GM18870 (cell line): ENCODE data around the gene LHCGR.
"Not testable (repeated sequence)": the region's sequence is repeated elsewhere in the genome, so short reads cannot be mapped to it uniquely, and the experiment has no call there.

ENCODE experiments used
- ATAC-seq: cut with Tn5 transposase; IDR thresholded peaks from one replicate; pipeline ENCODE4 v1.9.1; 2021; ENCODE audit warnings: moderate library complexity; ENCODE audit not compliant: unreplicated experiment

LHCGR gene

GRCh38 chr2:48749291-48750127, 6.0 kb downstream of the LHCGR start:
- ATAC-seq, result peak; percentile 58

- no peak for ATAC-seq
Observed at GRCh38 chr2:48747319-48747718, 8.2 kb downstream of the LHCGR start.

- ATAC-seq, result not testable (repeated sequence)
Observed at GRCh38 chr2:48739236-48739635, 16.3 kb downstream of the LHCGR start.

GRCh38 chr2:48738806-48739205, 16.7 kb downstream of the LHCGR start:
- no peak for ATAC-seq

- no peak for ATAC-seq
Observed at GRCh38 chr2:48736251-48736650, 19.3 kb downstream of the LHCGR start.

GRCh38 chr2:48734576-48735303, 20.8 kb downstream of the LHCGR start:
- no peak for ATAC-seq

GRCh38 chr2:48733067-48733503, 22.4 kb downstream of the LHCGR start:
- no peak for ATAC-seq

DNA sequence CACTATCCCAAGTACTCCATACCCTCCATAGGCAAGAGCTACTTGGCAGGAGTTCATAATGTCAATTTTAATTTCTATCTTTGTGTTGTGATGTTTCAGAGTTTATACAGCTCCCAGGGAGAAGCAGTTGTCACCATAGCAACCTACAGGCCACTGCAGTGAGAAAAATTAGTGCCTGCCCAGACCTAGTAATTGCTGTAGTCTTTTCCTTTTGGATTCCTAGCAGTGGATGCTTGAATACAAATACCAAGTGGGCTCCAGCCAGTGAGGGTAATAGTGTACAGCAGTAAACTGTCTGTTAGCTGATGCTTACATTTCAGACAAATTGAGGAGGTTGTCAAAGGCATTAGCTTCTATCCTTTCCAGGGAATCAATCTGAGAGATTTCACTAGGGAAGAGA, 26.7 kb downstream of the LHCGR start:
- ATAC-seq, result no peak

- no peak for ATAC-seq
Observed at GRCh38 chr2:48728295-48728694, 27.2 kb downstream of the LHCGR start.

DNA sequence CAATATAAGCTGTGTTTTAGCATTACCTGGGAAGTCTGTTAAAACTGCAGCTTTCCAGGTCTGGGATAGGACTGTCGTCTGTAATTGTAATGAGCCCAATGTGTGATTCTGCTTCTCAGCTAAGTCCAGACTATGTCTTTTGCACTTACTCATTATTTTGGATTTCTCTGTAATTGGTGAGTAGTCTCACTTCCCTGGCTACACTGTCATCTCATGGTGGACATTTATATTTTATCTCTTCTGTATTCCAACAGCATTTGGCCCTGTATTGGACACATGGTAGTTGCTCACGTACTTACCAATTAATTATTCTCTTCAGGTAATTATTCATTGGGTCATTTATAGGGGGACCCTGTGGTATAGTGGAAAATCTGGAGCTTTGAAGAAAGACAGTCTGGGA, 28.0 kb downstream of the LHCGR start:
- ATAC-seq, result no peak

DNA sequence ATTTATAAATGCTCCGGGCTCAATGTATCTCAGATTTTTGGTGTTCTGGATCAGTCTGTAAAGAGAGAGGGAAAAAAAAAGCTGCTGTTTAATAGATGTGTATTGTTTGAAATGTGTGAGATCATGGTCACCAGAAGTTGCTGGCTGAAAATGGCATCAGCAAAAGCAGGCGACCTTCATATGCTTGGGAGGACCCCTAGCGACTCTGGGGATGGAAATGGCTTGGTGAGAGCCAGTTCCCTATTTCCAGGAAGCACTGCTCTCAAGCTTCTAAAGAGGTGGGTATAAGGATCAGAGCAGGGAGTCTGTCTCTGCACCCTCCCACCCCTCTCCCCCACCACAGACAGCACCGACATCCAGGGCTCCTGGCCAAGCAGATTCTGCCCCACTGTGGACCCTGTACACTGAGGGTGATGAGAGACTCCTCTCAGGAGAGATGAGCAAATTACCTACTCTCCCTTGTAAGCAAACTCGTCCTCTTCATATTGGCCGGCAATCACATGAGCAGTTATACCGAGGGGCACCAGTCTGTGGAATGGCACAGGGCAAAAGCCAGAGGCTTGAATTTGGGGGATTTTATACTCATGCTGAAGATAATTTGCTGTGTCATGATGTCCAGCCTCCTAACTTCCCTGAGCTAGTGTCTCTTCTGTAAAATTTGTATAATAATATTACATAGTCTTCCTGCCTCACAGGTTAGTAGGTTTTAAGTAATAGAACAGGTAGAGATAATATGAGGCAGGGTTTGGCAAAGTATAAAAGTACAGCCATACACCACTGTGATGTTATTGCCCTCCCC, 29.6 kb downstream of the LHCGR start:
- ATAC-seq, result no peak

- ATAC-seq, result no peak
Observed at GRCh38 chr2:48724278-48724677, 31.2 kb downstream of the LHCGR start.

DNA sequence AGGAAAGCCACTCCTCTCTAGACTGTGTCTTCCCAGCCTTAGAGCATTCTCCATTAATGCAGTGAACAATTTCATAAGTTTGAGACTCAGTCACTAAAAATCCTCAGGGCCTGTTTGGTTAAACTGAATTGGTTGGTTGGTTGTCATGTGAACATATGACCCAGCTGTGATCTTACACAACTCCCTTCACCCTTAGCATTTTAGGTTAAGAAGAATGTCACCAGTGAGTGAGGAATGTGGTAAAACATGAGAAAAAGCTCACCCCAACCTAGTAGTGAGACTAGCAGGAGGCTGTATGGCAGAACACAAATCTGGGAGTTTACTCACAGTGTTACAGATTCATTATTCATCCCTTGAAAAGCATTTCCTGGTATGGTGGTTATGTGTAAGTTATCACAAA, 32.4 kb downstream of the LHCGR start:
- no peak for ATAC-seq

DNA sequence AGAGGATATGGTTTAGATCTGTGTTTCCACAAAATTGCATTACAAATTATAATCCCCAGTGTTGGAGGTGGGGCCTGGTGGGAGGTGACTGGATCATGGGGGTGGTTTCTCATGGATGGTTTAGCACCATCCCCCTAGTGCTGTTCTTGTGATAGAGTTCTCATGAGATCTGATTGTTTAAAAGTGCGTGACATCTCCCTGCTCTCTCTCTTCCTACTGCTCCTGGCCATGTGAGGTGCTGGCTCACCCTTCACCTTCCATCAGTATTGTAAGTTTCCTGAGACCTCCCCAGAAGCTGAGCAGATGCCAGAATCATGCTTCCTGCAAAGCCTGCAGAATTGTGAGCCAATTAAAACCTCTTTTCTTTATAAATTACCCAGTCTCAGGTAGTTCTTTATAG, 33.1 kb downstream of the LHCGR start:
- no peak for ATAC-seq

DNA sequence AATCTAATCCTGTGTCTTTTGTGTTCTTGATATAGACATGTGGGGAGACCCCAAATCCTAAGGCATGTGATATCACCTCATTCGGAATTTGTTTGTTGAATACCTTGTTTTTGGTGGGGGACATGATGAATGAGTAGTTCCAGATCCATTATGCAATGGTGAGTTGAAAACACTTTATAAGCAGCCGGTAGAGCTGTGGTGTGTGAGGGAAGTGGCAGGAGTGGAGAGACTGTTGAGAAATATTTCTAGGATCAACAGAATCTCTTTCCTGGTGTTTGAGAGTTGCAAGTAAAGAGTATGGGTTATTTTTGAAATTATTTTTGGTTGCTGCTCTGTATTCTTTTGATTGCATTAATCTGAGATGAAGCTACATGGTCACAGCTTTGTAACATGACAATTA, 34.4 kb downstream of the LHCGR start:
- no peak for ATAC-seq

DNA sequence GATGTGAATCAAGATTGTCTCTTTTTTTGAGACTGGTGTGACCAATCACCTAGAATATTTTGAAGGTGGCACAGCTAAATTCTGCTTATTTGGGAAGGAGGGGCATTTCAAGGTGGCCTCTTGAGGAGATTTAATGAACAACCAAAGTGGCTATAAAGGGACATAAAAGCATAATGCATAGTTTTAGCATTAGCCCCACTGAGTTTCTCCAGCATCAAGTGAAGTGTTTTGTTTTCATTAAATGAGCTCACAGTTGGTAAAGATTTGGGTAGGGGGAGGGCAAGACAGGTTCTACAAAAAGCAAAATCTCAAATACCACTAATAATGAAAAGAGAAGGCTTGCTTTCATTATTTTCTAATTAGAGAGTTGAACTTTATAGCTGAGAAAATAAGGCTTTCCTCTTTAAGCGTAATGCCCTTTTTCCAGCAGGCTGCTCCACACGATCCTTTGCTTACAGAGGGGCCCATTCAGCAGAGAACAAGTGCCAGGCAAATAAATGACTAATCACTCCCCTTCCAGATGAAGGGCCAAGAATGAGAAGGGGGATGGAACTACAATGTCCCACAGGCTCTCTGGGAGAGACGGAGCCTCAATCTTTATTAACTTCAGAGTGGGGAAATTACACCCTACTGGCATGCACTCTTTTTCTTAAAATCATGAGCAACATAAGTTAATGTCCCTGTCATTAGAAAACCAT, 35.9 kb downstream of the LHCGR start:
- ATAC-seq, result no peak

DNA sequence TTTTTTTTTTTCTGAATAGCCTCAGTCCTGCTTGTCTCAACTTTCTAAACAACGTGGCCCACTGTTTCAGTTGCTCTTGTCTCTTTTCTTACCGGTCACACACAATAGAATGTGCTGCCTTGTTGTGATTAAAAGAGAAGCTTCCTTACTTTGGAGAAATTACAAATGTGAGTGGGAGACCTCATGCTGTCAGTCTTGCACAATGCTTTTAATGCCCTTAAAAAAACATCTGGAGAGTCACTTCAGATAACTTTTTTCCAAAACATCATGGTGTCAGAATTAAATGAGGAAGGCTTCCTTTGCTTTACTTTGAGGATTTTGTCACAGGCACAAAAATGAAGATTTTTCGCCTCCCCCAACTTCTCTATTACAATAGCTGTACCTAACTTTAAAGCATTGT, 37.7 kb downstream of the LHCGR start:
- no peak for ATAC-seq

DNA sequence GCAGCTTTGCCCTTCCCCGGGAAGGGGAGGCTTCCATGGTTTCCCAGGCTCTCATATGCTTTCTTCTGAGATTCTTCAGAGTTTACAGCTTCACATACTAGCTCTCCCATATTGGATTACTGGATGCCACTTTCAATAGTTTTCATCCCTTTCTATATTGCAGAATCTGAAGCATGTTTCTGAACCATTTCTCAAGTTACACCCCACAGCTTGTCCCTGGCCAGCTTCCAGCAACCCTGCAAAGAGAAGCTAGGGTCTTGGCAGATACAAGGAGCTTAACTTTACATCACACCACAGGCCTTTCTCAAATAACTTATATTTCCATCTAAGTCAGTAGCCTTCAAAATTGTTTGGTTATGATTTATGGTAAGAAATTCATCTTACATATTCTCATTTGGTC, 39.6 kb downstream of the LHCGR start:
- ATAC-seq, result no peak

DNA sequence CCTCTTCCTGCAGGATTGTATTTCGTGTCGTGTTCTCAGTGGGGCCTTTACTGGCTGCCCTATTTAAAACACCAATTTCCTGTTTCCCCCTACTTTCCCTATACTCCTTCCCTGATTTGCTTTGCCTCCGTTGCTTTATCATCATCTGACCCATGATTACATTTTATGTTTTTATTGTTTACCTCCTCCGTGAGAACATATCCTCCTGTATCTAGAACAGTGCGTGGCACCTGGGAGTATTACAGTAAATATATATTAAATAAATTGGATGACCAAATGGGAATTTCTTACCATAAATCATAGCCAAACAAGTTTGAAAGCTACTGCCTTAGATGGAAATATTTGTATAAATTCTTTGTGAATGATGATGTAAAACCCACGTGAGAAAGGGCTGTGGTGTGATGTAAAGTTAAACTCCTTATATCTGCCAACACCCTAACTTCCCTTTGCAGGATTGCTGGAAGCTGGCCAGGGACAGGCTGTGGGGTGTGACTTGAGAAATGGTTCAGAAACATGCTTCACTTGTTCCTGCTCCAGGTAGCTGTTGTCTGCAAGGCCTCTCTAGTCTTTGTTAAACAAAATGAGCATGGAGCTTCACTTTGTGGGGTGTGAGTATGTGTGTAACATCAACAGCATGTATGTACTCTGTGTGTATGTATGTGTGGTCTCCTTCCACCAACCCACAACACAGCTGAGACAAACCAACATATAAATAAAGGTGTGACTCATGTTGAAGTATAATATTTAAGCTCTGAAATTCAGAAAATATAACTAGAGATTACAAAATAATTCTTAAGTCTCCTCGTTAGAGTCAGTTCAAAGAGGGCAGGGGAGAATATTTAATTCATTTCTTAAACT, 40.3 kb downstream of the LHCGR start:
- no peak for ATAC-seq

DNA sequence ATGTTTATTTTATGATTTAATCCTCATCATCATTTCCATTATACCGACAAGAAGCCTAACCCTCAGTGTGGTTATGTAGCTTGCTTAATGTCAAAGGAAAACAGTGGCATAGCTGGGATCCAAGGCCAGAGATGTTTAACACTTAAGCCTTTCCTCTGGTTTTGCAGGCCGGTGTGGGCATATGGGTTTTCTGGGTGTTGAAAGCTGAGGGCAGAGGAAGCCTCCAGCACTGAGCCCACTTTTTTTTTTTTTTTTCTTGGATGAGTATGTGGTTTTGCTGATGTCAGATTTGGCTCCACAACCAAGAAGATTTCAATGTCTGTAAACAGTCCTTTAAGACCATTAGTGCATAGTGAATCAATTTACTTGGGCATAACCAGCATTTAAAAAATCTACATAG, 41.3 kb downstream of the LHCGR start:
- no peak for ATAC-seq
